Left forelimb (tissue), 1 donor: ENCODE measurements around the gene ATP11A.
"Not testable (repeated sequence)": the region's sequence is repeated elsewhere in the genome, so short reads cannot be mapped to it uniquely, and the experiment has no call there.

ENCODE experiments used
- DNase-seq: peaks from one replicate; pipeline ENCODE4 v3.0.0-alpha.2; 2018; ENCODE audit warnings: low spot score

Gene ATP11A

GRCh38 chr13:112670864-112671263 lies 19.0 kb upstream of the ATP11A start:
- DNase-seq: no peak

GRCh38 chr13:112671359-112671758 lies 18.5 kb upstream of the ATP11A start:
- DNase-seq: no peak

GRCh38 chr13:112672651-112673284 lies 17.1 kb upstream of the ATP11A start:
- no peak for DNase-seq

- no peak for DNase-seq
Measured at GRCh38 chr13:112674412-112675365, 15.1 kb upstream of the ATP11A start.

GRCh38 chr13:112675366-112675756 lies 14.5 kb upstream of the ATP11A start:
- DNase-seq: no peak

GRCh38 chr13:112677421-112677962 lies 12.3 kb upstream of the ATP11A start:
- not testable (repeated sequence) for DNase-seq

GRCh38 chr13:112679381-112679780 lies 10.5 kb upstream of the ATP11A start:
- DNase-seq: no peak

GRCh38 chr13:112679932-112680677 lies 9.7 kb upstream of the ATP11A start:
- DNase-seq: no peak

- no peak for DNase-seq
Measured at GRCh38 chr13:112680741-112681360, 9.0 kb upstream of the ATP11A start.

GRCh38 chr13:112683581-112683980 lies 6.3 kb upstream of the ATP11A start:
- no peak for DNase-seq

- no peak for DNase-seq
Measured at GRCh38 chr13:112684071-112684845, 5.6 kb upstream of the ATP11A start.

- not testable (repeated sequence) for DNase-seq
Measured at GRCh38 chr13:112685189-112685805, 4.5 kb upstream of the ATP11A start.

GRCh38 chr13:112685896-112686295 lies 3.9 kb upstream of the ATP11A start:
- no peak for DNase-seq

- no peak for DNase-seq
Measured at GRCh38 chr13:112686364-112686763, 3.5 kb upstream of the ATP11A start.

GRCh38 chr13:112686987-112687386 lies 2.9 kb upstream of the ATP11A start:
- no peak for DNase-seq

GRCh38 chr13:112687836-112688559 lies 1.8 kb upstream of the ATP11A start:
- no peak for DNase-seq

- no peak for DNase-seq
Measured at GRCh38 chr13:112688560-112689302, 1.1 kb upstream of the ATP11A start.

- no peak for DNase-seq
Measured at GRCh38 chr13:112690283-112690929, 568 bp downstream of the ATP11A start.

- no peak for DNase-seq
Measured at GRCh38 chr13:112692104-112692503, 2.3 kb downstream of the ATP11A start.
